NCI-H82 treated with DMSO at 0.1 percent for 48 hours (cell line): ENCODE data around the gene REG4.
"Not testable (repeated sequence)": the region's sequence is repeated elsewhere in the genome, so short reads cannot be mapped to it uniquely, and the experiment has no call there.

Experiments
- DNase-seq: peaks from one replicate; lab custom pipeline; 2025; ENCODE audit not compliant: unreplicated experiment; lab: John Stamatoyannopoulos, UW

REG4 gene

GRCh38 chr1:119811387-119811786 is at the start of gene REG4:
Gene REG4 (minus strand): TSS chr1:119811460. CDS start chr1:119808769, 2,691 bp downstream.
- no peak for DNase-seq

DNA sequence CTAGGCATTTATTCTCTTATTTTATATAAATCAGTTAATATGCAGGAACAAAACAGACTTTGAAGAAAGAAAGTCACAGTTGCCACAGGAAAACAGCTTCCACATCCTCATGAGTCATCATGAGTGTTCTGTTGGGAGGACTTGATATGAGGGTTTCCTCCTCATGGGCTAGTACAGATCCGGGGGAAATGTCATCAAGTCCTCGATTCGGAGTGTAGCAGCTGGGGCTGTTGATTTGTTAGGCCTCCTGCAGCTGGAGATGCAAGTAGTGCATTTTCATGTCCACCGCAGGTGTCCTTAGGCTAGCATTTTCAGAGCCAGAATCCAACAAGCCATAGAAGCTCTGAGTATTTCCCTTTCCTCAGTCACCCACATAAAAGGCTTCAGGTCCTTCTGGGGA is 48.4 kb upstream of the REG4 start:
- no peak for DNase-seq

GRCh38 chr1:119858556-119859214 is 47.4 kb upstream of the REG4 start:
- DNase-seq: not testable (repeated sequence)

DNA sequence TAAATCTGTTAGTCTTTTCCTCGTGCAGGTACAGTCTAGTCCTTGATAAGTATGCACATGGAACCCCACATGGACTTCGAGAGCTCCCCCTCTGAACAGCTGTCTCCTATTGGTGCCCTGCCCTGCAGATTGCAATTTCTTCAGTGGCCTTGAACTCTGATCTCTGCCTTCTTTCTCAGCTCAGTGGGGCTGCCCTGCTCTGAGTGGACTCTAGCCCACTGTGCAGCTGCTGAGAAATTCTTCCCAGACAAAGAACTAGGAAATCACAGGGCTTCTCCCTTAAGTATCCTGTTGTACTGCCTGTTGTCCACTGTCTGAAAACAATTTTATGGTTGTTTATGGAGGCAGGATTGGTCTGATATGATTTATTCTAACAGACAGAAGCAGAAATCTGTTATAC is 46.9 kb upstream of the REG4 start:
- no peak for DNase-seq

- DNase-seq: no peak
These were observed 41.9 kb upstream of the REG4 start for GRCh38 chr1:119853155-119853554.

DNA sequence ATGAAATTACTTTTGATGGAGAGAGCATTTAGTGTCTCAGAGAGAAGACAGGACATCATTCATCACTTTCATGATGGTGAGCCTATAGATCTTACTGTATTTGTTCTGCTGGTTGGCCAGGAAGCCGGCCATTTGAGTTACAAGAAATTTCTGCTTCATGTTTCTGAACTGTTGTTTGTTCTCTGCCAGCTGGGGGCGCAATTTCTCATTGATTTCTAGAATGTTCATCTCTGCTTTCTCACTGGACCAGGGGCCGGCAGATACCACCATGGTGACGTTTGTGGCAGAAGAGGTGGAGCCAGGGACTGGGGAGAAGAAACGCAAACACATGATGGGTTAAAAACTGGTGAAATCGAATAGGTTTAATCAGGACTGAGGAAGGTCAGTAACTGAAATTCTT is 32.9 kb upstream of the REG4 start:
- not testable (repeated sequence) for DNase-seq

GRCh38 chr1:119841306-119841705 is 30.0 kb upstream of the REG4 start:
- DNase-seq: no peak

DNA sequence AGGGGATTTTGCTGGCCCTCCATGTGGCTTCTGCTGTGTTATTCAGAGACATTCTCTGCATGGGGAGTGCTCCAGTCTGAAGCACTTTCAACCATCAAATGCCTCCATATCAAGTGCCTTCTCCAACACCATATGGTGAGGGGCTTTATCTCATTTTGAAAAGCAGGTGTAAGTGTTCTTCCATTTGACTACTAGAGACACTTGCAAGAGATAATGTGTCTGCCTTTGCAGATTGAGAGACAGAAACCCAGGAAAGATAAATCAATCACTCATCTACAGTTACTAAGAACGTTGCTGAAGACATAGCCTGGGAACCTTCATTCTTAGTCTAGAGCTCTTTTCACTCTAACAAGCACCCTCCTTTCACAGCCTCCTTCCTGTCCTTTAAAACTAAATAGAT is 29.5 kb upstream of the REG4 start:
- DNase-seq: no peak

GRCh38 chr1:119838236-119838635 is 27.0 kb upstream of the REG4 start:
- DNase-seq: no peak

- no peak for DNase-seq
These were observed 23.7 kb upstream of the REG4 start for GRCh38 chr1:119834990-119835389.

DNA sequence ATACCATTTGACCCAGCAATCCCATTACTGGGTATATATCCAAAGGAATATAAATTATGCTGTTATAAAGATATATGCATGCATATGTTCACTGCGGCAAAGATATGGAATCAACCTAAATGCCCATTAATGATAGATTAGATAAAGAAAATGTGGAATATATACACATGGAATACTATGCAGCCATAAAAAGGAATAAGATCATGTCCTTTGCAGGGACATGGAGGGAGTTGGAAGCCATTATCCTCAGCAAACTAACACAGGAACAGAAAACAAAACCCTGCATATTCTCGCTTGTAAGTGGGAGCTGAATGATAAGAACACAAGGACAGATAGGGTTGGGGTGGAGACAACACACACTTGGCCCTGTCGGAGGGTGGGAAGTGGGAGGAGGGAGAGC is 19.8 kb upstream of the REG4 start:
- DNase-seq: no peak

GRCh38 chr1:119829625-119830024 is 18.4 kb upstream of the REG4 start:
- DNase-seq: no peak

GRCh38 chr1:119829006-119829405 is 17.7 kb upstream of the REG4 start:
- DNase-seq: not testable (repeated sequence)

DNA sequence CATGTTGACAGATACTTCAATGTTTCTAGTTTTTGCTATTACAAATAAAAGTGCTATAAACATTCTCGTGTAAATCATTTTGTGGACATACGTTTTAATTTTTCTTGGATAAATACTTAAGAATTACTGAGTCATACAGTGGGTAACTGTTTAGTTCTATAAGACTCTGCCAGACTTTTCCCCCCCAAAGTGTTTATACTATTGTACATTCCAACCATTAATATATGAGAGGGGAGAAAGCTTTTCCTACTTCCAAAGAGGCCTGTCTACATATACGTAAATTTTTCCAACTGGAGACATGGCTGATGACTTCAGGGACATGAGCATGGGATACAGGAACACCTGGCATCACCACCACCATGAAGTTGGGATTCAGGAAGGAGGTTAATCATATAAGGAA is 17.0 kb upstream of the REG4 start:
- DNase-seq: no peak

- no peak for DNase-seq
These were observed 15.8 kb upstream of the REG4 start for GRCh38 chr1:119827010-119827409.

GRCh38 chr1:119822406-119822805 is 11.1 kb upstream of the REG4 start:
- peak; percentile 20 for DNase-seq

- no peak for DNase-seq
These were observed 6.9 kb upstream of the REG4 start for GRCh38 chr1:119818181-119818580.

DNA sequence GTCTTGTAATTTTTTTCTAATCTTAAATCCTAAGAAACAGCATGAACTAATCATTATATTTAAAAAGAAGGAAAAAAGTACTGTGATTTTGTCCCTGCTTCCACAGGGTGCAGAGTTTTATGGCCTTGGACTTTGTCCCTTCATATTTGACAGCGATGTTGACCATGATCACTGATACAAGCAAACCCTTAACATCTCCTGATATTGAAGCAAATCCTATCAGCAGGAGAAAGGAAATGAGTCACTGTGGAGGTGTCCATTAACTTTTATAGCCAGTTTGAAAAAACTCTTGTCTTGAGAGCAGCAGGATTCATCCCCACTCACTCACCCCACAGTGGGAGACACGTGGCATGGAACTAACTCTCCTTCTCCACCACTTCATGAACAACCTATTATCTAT is 5.1 kb upstream of the REG4 start:
- no peak for DNase-seq

GRCh38 chr1:119815928-119816327 is 4.7 kb upstream of the REG4 start:
- DNase-seq: no peak

DNA sequence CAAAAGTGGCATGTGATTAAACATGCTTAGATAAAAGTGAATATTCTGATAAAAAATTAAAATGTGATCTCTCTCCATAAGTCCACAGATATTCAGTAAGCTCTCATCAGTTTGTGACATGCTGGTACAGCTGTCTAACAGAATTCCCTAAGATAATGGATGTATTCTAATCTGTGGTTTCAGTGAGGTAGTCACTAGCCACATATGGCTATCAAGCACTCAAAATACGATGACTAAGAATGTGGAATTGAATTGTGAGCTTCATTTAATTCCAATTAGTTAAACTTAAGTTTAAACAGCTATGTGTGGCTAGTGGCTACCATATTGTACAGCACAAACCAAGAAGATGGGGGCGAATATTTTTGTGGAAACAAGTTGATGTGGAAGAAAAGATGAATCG is 4.1 kb upstream of the REG4 start:
- no peak for DNase-seq

- no peak for DNase-seq
These were observed 3.0 kb upstream of the REG4 start for GRCh38 chr1:119814288-119814687.

DNA sequence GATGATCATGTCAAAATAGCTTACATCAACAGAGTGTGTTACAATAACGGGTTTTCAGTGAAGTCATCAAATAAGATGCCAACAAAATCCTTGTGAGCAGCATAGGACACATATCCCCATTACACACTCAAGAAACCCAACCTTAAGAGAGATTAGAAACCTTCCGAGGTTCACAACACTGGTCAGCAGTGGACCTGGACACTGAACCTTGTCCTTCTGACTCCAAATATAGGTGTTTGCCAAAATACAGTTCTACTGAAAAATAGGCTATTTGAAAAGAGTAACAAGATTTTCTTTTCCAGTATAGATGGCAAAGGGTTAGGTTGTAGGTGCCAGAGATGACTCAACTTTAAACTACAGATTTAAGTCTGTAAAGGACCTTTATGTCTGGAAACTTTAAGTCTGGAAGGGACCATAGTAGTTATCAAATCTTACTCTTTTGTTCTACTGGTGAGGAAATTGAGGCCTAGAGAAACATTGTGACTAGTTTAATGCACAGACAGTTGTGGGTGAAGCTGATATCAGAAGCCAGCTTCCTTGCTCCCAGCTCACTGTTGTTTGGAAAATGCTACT is 811 bp upstream of the REG4 start:
- no peak for DNase-seq

DNA sequence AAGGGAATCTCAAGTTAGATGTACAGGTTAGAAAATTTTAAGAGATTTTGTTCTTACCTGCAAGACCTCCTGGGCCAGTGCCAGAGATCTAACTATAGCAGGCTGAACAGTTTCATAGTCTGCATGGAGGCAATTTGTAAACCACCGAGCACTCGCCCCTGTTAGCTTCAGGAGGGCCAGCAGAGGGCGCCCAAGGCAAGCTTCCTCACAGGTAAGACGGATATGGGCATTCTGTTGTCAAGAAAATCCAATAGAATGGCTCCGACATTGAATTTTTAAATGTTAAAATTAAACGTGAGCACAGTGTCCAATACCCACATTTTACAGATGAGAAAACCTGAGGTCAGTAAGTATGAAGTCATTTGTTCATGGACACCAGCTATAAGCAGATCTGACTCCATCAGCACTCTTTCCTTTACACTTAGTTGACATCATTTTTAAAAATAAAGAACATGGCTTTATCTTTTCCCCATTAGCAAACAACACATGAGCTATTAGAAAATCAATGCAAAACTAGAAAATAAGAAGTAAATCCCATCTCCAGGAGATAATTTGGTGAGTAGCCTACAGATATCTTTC is 2.2 kb downstream of the REG4 start:
- peak; percentile 32 for DNase-seq
